Heart right ventricle (tissue), 16 donors: ENCODE measurements around the gene LMO1. TPM values are rescaled to one million over a fixed set of nuclear protein-coding genes. Genes with fewer than 3 reads are reported as not detected.

Source experiments
- ATAC-seq, 8 donors: fragments of 200-7000 bp; cut with Tn5 transposase; one replicate each; pipeline ENCODE4 v1.9.1; 2020; ENCODE audit warnings: mild to moderate bottlenecking in 8 of 8, moderate library complexity in 8 of 8, moderate number of reproducible peaks in 1 of 8
- DNase-seq, 2 donors: peaks; one replicate each; pipeline ENCODE4 v3.0.0-alpha.2; 2020
- H3K27ac ChIP-seq, 10 donors: fragments of 200-600 bp; sonication (generic) in 2 of 10; one replicate each; pipeline versions ENCODE4 v1.5.0 to v1.8.0; 2020 to 2022; ENCODE audit warnings: mild to moderate bottlenecking in 3 of 10
- H3K27me3 ChIP-seq, 7 donors: fragments of 200-600 bp; one replicate each; pipeline ENCODE4 v1.8.0; 2021 to 2022; ENCODE audit warnings: mild to moderate bottlenecking in 2 of 7
- H3K36me3 ChIP-seq, 9 donors: fragments of 200-600 bp; sonication (generic) in 1 of 9; one replicate each; pipeline versions ENCODE4 v1.5.0 to v1.8.0; 2020 to 2022; ENCODE audit warnings: mild to moderate bottlenecking in 2 of 9
- H3K4me1 ChIP-seq, 9 donors: fragments of 200-600 bp; sonication (generic) in 1 of 9; one replicate each; pipeline versions ENCODE4 v1.5.0 to v1.8.0; 2020 to 2022; ENCODE audit warnings: mild to moderate bottlenecking in 4 of 9
- H3K4me3 ChIP-seq, 10 donors: fragments of 200-600 bp; sonication (generic) in 2 of 10; one replicate each; pipeline versions ENCODE4 v1.5.0 to v1.8.0; 2020 to 2022; ENCODE audit warnings: mild to moderate bottlenecking in 7 of 10, moderate library complexity in 2 of 10
- H3K9me3 ChIP-seq, 11 donors: fragments of 200-600 bp in 10 of 11; sonication (generic) in 2 of 11; one replicate each; pipeline versions ENCODE4 v1.5.0 to v1.8.0; 2013 to 2022; ENCODE audit warnings: mild to moderate bottlenecking in 2 of 11, control low read depth in 1 of 11, moderate library complexity in 1 of 11
- WGBS, 2 donors: extraction: QIAGEN DNeasy Blood & Tissue Kit; methylation state at CpG; one replicate each; pipeline ENCODE4 v1.1.7; 2013; ENCODE audit warnings: inconsistent platforms in 1 of 2; 5-methylcytosine and 5-hydroxymethylcytosine counted together
- intact Hi-C, 10 donors: fragments of 100-400 bp; cut with DNase I; formaldehyde crosslinking; loops; one replicate each; pipeline versions ENCODE4 v1.11.1 to v1.14.2; 2022
- polyA plus RNA-seq, 2 donors: library from polyadenylated mRNA; stranded (reverse); fragments of 200-250 nt; gene quantifications; one replicate each; pipeline ENCODE4 v1.2.3, GENCODE V29; 2013
- total RNA-seq, 10 donors: library from RNA; stranded (reverse); fragmentation: NEBNext Ultra II Directional in 3 of 10; extraction: Animal tissue kit (Norgen Biotek cat#: 25700) in 3 of 10; gene quantifications; one replicate each; pipeline versions ENCODE4 v1.2.1 to v1.2.4, GENCODE V29; 2021 to 2023
- TF ChIP-seq, protein P1 (sequence below), 9 donors: fragments of 200-600 bp; sonication (generic) in 2 of 9; IDR thresholded peaks; one replicate each; pipeline versions ENCODE4 v1.5.0 to v1.8.0; 2021 to 2022; ENCODE audit warnings: antibody characterized with exemption in 9 of 9, mild to moderate bottlenecking in 5 of 9, moderate library complexity in 1 of 9
- donor health status: Arrhythmogenic right ventricular cardiomyopathy.
- donor health status: ischemic (EF 13 %, LVEDD 7.1; RV severe dilation, severe dysfunction).
- donor health status: healthy with polysubstance abuse.
- donor health status: DM: no; HTN: yes; CAD: no.
- donor health status: DM: no; HTN: no; CAD: no.
- donor health status: ischemic (EF 25% LVEDD 6.9; RV normal size, moderate dysfunction).
- donor health status: ischemic (EF 25% LVEDD 5.7; RV mildly dilated, moderate dysfunction).
- donor health status: healthy.
- donor health status: DM: yes; HTN: yes; CAD: no.
- donor health status: Ischemic cardiomyopathy.
- donor health status: ischemic (EF 35%, LVEDD 5.7; RV mildly dilated, moderate dysfunction).
- donor health status: nonischemic (EF 11% LVEDD 7.7; RV severe dilation, severe dysfunction).
- donor health status: DM: yes; HTN: yes; CAD: no.
- donor health status: PGD.
- donor health status: ischemic (EF 29% LVEDD 5.4; RV normal size, mild dysfunction).
- donor health status: nonischemic (EF 23%, LVEDD 6.1; RV moderate dilation, normal function).

The LMO1 gene
- total and polyA plus RNA-seq, 12 donors: 0.55 to 6.6 (median 2.4) TPM

- Histone ChIP-seq H3K27me3 (peaks cover 0 to 5% (median 0%) of the 10 kb centered on the region in 7 donors), H3K4me3 (no peak overlapping the region), H3K36me3 (no peaks in the 10 kb centered on the region), H3K4me1 (peaks cover 0 to 46% (median 6%) of the 10 kb centered on the region in 9 donors), H3K27ac (no peak overlapping the region), H3K9me3 (no peaks in the 10 kb centered on the region)
- intact Hi-C loops: loop anchor here in 1 of 10 donors (2.0 kb wide), 1 partner anchor 29 kb away; no protein-coding TSS in a partner anchor
- DNase-seq (no peak), ATAC-seq (no peak)
- TF ChIP-seq, protein P1, sequence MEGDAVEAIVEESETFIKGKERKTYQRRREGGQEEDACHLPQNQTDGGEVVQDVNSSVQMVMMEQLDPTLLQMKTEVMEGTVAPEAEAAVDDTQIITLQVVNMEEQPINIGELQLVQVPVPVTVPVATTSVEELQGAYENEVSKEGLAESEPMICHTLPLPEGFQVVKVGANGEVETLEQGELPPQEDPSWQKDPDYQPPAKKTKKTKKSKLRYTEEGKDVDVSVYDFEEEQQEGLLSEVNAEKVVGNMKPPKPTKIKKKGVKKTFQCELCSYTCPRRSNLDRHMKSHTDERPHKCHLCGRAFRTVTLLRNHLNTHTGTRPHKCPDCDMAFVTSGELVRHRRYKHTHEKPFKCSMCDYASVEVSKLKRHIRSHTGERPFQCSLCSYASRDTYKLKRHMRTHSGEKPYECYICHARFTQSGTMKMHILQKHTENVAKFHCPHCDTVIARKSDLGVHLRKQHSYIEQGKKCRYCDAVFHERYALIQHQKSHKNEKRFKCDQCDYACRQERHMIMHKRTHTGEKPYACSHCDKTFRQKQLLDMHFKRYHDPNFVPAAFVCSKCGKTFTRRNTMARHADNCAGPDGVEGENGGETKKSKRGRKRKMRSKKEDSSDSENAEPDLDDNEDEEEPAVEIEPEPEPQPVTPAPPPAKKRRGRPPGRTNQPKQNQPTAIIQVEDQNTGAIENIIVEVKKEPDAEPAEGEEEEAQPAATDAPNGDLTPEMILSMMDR (IDR thresholded peaks at IDR 0.05): no peak
- 73 to 75% methylated on average over 5 of the region's 5 CpGs for WGBS, 2 donors
Observed at GRCh38 chr11:8231979-8232378, 31.7 kb downstream of the LMO1 start.

GRCh38 chr11:8230921-8231847 is 32.5 kb downstream of the LMO1 start:
- DNase-seq (no peak), ATAC-seq (no peak)
- no peak overlapping the region for H3K27ac ChIP-seq
- no peaks in the 10 kb centered on the region for H3K36me3 ChIP-seq
- WGBS, 2 donors: 85 to 92% methylated on average over 21 of the region's 21 CpGs
- H3K4me1 ChIP-seq: peaks cover 0 to 46% (median 6%) of the 10 kb centered on the region in 9 donors
- TF ChIP-seq, protein P1 (IDR thresholded peaks at IDR 0.05): no peak
- H3K4me3 ChIP-seq: no peak overlapping the region
- peaks cover 0 to 5% (median 0%) of the 10 kb centered on the region in 7 donors for H3K27me3 ChIP-seq
- intact Hi-C loops: no loop called here
- H3K9me3 ChIP-seq: no peaks in the 10 kb centered on the region

DNA sequence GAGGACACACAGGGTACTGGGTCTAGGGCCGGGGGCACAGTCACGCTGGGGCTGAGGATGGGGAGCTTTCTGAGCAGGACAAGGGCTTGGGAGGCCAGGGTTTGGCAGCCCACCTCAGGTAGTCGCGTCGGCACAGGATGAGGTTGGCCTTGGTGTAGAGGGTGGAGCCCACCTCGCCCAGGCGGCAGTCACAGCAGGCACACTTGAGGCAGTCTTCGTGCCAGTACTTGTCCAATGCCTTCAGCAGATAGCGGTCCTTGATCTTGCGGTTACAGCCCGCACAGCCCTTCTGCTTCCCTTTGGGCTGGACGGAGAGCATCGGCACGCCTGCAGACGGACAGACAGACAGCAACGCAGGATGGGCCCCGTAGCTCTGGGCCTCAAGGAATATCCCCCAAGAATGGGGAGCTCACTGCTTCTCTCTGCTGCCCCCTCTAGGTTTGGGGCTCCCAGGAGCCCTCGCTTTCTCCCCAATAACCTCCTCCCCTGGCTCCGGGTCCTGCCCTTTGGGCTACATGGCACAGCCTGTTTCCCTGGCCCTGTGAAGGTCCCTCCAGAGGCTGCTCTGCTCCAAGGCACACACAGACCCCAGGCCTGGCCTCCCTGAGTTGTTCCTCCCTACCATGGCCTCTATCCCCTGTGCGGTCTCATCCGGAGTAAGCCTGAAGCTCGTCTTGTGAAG is 33.4 kb downstream of the LMO1 start:
- ATAC-seq (no peak), DNase-seq (no peak)
- Histone ChIP-seq H3K4me1 (peaks cover 0 to 50% (median 11%) of the 10 kb centered on the region in 9 donors), H3K27me3 (peaks cover 0 to 8% (median 0%) of the 10 kb centered on the region in 7 donors), H3K27ac (no peak overlapping the region), H3K9me3 (no peaks in the 10 kb centered on the region), H3K4me3 (no peak overlapping the region), H3K36me3 (no peaks in the 10 kb centered on the region)
- TF ChIP-seq, protein P1 (IDR thresholded peaks at IDR 0.05): no peak
- 91 to 96% methylated on average over 22 of the region's 22 CpGs for WGBS, 2 donors
- intact Hi-C loops: no loop called here
